Ovary (tissue), 9 donors: Measurements from ENCODE around the gene KIF1A. TPM values are rescaled to one million over a fixed set of nuclear protein-coding genes. Genes with fewer than 3 reads are reported as not detected.
A peak's percentile ranks its signal among the peaks of the same experiment; 100 is the strongest.

Experiments
- DNase-seq, 5 donors: peaks; one replicate each; pipeline ENCODE4 v3.0.0-alpha.2; 2019 to 2020
- H3K27ac ChIP-seq, 2 donors: fragments of 200-600 bp; one replicate each; pipeline versions ENCODE4 v1.5.1 to v1.8.0; 2019 to 2022
- H3K27me3 ChIP-seq: fragments of 200-600 bp; one replicate; pipeline ENCODE4 v1.8.0; 2022
- H3K36me3 ChIP-seq: fragments of 200-600 bp; sonication (generic); one replicate; pipeline ENCODE4 v1.5.1; 2019
- H3K4me1 ChIP-seq: one replicate; pipeline ENCODE4 v1.8.1; 2013; ENCODE audit warnings: mild to moderate bottlenecking, moderate library complexity; ENCODE audit not compliant: insufficient read depth
- H3K4me3 ChIP-seq: fragments of 200-600 bp; sonication (generic); one replicate; pipeline ENCODE4 v1.5.1; 2017
- H3K9me3 ChIP-seq, 2 donors: fragments of 200-600 bp in 1 of 2; sonication (generic) in 1 of 2; one replicate each; pipeline versions ENCODE4 v1.5.1 to v1.8.1; 2013 to 2019; ENCODE audit warnings: mild to moderate bottlenecking in 1 of 2, moderate library complexity in 1 of 2
- EP300 ChIP-seq: sonication (generic); formaldehyde crosslinking; IDR thresholded peaks from one replicate; pipeline ENCODE4 v1.6.1; 2017; ENCODE audit warnings: antibody characterized with exemption
- POLR2A ChIP-seq: fragments of 450-650 bp; IDR thresholded peaks from one replicate; pipeline ENCODE4 v1.6.1; 2017; ENCODE audit warnings: antibody characterized with exemption, mild to moderate bottlenecking, moderate library complexity
- WGBS, 3 donors: extraction: QIAGEN DNeasy Blood & Tissue Kit in 1 of 3; methylation state at CpG; one replicate each; pipeline versions ENCODE4 v1.1.5 to v1.1.7; 2013 to 2017; 5-methylcytosine and 5-hydroxymethylcytosine counted together
- intact Hi-C, 4 donors: fragments of 100-400 bp; cut with DNase I; formaldehyde crosslinking; loops; one replicate each; pipeline versions ENCODE4 v1.11.0 to v1.15.1; 2022 to 2023
- polyA plus RNA-seq, 2 donors: library from polyadenylated mRNA; stranded (reverse); fragments of 200-250 nt in 1 of 2; fragments of 350-450 nt in 1 of 2; fragmentation: Illumina TruSeq in 1 of 2; extraction: RNeasy Lipid Tissue Mini Kit (QIAGEN cat#74804) in 1 of 2; gene quantifications; one replicate each; pipeline ENCODE4 v1.2.3, GENCODE V29; 2013 to 2014
- total RNA-seq, 7 donors: library from RNA; depleted of rRNA in 2 of 7; stranded (reverse); fragments of >200 nt in 2 of 7; fragmentation: NEBNext Ultra II Directional in 3 of 7; extraction: Animal tissue kit (Norgen Biotek cat#: 25700) in 3 of 7; gene quantifications; one replicate each; pipeline versions ENCODE4 v1.1.0 to v1.2.4, GENCODE V29; 2016 to 2023
- TF ChIP-seq, protein P1 (sequence below), 3 donors: fragments of 450-650 bp in 2 of 3; fragments of 200-600 bp in 1 of 3; IDR thresholded peaks; one replicate each; pipeline versions ENCODE4 v1.5.1 to v1.8.0; 2016 to 2022; ENCODE audit warnings: antibody characterized with exemption in 3 of 3, mild to moderate bottlenecking in 1 of 3
- donor health status: DM: no; HTN: no; CAD: no; lungs with moderate emphysema.
- donor health status: DM: no; HTN: no; CAD: no.
- donor health status: Bipolar disorder and iron deficiency.
- donor health status: DM: yes; HTN: yes; CAD: no.
- donor health status: DM: no; HTN: no; CAD: no.
- donor health status: DM: yes; HTN: yes; CAD: no.

Gene KIF1A
- total and polyA plus RNA-seq, 9 donors = 0.48 to 4.4 (median 1.2) TPM

DNA sequence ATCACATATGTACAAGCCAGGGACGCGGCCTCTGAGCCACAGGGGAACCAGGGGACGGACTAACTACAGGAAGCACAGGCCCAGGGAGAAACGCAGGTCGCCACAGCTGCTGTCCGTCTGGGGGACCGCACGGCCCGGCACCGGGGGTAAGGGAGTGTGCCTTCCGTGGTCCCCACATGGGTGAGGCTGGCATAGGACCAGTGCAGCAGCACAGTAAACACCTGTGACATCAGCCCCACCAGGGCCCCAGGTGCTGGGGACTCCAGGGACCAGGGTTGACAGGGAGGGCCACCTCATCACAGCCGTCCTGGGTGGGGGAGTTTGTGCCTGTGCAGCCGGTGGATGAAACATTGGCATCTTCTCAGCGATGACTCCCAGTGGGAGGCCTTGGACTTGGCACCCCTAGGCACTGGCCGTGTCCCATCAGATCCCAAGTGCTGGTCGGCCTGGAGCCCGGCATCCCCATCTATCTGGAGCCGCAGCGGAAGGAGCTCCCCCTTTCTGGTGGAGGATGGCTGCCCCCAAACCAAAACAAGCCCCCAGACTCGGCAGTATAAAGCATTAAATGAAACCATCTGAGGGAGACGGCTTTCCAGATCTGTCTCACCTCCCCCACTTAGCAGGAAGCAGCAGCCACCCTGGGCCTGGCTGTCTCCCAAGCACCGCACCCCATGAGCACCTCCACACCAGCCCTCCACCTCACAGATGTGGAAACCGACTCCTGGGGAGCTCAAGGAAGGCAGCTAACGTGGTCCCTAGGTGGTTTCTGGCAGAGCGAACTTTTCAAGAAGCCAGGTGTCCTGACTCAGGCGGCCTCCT lies 105.9 kb downstream of the KIF1A start:
- Histone ChIP-seq H3K36me3 (no peaks in the 10 kb centered on the region), H3K27ac (no peak overlapping the region), H3K4me1 (no peaks in the 10 kb centered on the region), H3K27me3 (no peaks in the 10 kb centered on the region), H3K9me3 (no peaks in the 10 kb centered on the region), H3K4me3 (no peak overlapping the region)
- intact Hi-C loops = no loop called here
- DNase-seq = peak in 1 of 5 donors; percentile 27
- no peak for TF ChIP-seq POLR2A
- TF ChIP-seq, protein P1, sequence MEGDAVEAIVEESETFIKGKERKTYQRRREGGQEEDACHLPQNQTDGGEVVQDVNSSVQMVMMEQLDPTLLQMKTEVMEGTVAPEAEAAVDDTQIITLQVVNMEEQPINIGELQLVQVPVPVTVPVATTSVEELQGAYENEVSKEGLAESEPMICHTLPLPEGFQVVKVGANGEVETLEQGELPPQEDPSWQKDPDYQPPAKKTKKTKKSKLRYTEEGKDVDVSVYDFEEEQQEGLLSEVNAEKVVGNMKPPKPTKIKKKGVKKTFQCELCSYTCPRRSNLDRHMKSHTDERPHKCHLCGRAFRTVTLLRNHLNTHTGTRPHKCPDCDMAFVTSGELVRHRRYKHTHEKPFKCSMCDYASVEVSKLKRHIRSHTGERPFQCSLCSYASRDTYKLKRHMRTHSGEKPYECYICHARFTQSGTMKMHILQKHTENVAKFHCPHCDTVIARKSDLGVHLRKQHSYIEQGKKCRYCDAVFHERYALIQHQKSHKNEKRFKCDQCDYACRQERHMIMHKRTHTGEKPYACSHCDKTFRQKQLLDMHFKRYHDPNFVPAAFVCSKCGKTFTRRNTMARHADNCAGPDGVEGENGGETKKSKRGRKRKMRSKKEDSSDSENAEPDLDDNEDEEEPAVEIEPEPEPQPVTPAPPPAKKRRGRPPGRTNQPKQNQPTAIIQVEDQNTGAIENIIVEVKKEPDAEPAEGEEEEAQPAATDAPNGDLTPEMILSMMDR (IDR thresholded peaks at IDR 0.05) = no peak
- 38 to 44% (median 44%) methylated on average over 26 of the region's 26 CpGs for WGBS, 3 donors

DNA sequence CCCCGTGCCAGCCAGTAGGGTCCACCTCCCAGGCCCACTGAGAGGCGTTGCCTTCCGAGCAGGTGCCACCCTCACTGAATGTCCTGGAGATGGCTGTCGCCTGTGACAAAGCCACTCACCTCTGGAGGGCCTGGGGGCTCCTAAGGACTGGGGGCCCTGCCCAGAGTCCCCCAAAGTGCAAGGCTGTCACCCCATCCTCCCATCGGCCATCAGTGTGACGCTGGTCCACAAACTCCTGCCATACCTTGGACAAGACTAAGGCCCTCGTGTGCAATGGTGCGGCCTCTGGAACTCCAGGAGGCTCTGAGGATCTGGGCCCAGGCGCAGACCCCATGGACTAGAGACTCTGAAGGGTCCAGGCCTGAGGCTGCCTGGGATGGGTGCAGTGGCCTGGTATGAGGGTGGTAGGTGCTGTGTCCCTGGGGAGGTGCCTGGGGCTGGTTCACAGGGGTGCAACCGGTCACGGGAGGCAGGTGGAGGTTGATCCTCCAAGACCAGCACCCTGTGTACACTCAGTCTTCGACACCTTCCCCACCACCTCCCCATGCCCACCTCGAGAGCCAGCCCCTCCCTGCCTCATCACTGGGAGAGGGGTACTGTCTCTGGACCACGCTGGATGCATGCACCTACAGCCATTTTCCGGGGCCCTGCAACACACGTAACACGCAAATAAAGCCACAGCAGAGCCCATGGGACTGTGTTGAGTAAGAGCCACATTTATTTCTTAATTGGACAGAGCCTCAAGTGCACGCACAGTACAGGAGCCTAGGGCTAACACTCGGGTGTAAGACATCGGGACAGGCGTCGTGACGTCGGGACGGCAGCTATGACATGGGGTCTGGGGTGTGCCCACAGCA lies 106.7 kb downstream of the KIF1A start:
- no peaks in the 10 kb centered on the region for H3K9me3 ChIP-seq
- no peaks in the 10 kb centered on the region for H3K27me3 ChIP-seq
- no peak overlapping the region for H3K4me3 ChIP-seq
- intact Hi-C loops = no loop called here
- no peaks in the 10 kb centered on the region for H3K36me3 ChIP-seq
- H3K27ac ChIP-seq = no peak overlapping the region
- 82 to 88% (median 84%) methylated on average over 25 of the region's 25 CpGs for WGBS, 3 donors
- no peaks in the 10 kb centered on the region for H3K4me1 ChIP-seq
- no peak for DNase-seq
- TF ChIP-seq EP300 = no peak
- TF ChIP-seq, protein P1 (IDR thresholded peaks at IDR 0.05) = no peak
- TF ChIP-seq POLR2A = no peak

DNA sequence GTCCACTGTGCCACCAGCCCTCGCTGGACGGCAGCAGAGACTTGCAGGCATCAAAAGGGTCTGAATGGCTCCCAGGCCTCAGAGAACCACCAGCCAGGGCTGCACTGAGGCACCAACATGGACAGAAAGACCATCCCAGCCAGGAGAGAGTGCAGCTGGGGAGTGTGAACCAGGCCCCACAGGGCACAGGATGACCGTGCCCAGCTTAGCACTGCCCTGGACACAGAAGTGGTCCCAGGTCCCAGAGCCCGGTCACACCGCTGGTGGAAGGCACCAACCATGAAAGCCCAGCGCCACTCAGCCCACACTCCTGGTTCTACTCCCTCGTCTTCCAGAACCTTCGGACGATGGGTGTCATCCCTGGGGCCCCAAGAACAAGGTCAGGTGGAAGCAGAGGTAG lies 107.9 kb downstream of the KIF1A start:
- DNase-seq = no peak
- Histone ChIP-seq H3K4me3 (no peak overlapping the region), H3K27ac (no peak overlapping the region), H3K36me3 (no peaks in the 10 kb centered on the region), H3K4me1 (no peaks in the 10 kb centered on the region), H3K9me3 (no peaks in the 10 kb centered on the region), H3K27me3 (no peaks in the 10 kb centered on the region)
- TF ChIP-seq POLR2A = no peak
- TF ChIP-seq EP300 = no peak
- intact Hi-C loops = no loop called here
- WGBS, 3 donors = 86 to 91% (median 89%) methylated on average over 8 to 9 of the region's 9 CpGs

DNA sequence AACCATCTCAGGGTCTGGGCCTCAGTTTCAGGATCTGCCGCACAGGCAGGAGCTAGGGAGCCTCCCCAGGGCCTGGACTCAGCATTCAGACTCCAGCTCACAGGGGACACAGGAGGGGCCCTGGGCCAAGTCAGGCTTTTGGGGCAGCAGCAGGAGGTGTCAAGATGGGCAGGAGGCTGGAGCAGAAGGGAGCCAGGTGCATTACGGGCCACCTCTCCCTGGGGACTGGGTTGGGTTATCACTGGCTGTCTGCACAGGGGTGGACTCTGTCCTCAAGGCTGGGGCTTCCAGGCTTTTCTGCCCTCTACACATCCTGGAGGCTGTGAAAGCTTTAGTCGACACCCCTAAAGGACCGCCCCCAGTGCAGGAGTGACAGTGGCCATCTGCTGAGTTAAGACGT lies 108.3 kb downstream of the KIF1A start:
- 78 to 81% (median 78%) methylated on average over 5 of the region's 5 CpGs for WGBS, 3 donors
- intact Hi-C loops = no loop called here
- H3K4me3 ChIP-seq = no peak overlapping the region
- no peaks in the 10 kb centered on the region for H3K27me3 ChIP-seq
- no peaks in the 10 kb centered on the region for H3K36me3 ChIP-seq
- H3K9me3 ChIP-seq = no peaks in the 10 kb centered on the region
- no peaks in the 10 kb centered on the region for H3K4me1 ChIP-seq
- no peak overlapping the region for H3K27ac ChIP-seq
- TF ChIP-seq, protein P1 (IDR thresholded peaks at IDR 0.05) = no peak
- TF ChIP-seq POLR2A = no peak
- no peak for TF ChIP-seq EP300
- DNase-seq = no peak

DNA sequence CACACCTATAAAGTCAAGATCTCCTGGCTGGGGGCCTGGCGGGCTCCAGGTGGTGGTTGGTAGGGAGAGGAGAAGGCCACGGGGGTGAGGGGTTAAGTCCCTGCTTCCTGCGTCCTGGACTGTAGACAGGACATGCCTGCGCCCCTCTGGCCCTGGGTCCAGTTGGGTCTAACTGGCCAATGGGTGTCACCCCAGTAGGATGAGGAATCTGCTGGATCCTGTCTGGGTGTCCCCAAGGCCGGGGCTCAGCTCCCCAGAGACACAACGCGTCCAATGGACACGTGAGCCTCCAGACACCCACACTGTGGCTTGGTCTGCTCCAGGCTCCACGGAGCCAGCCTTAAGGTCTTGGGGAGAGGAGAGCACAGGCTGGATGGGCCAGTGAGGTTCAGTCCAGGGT lies 108.7 kb downstream of the KIF1A start:
- H3K4me1 ChIP-seq = no peaks in the 10 kb centered on the region
- no peak overlapping the region for H3K27ac ChIP-seq
- intact Hi-C loops = no loop called here
- TF ChIP-seq POLR2A (no peak), EP300 (no peak)
- TF ChIP-seq, protein P1 (IDR thresholded peaks at IDR 0.05) = no peak
- H3K4me3 ChIP-seq = no peak overlapping the region
- DNase-seq = peak in 1 of 5 donors; percentile 9
- no peaks in the 10 kb centered on the region for H3K27me3 ChIP-seq
- no peaks in the 10 kb centered on the region for H3K9me3 ChIP-seq
- no peaks in the 10 kb centered on the region for H3K36me3 ChIP-seq
- WGBS, 3 donors = 83 to 88% (median 87%) methylated on average over 6 to 9 of the region's 9 CpGs
